GM12878 (cell line): Measurements from ENCODE around the gene RUFY4. TPM values are rescaled to one million over a fixed set of nuclear protein-coding genes. Genes with fewer than 3 reads are reported as not detected.

Experiments
- ATAC-seq: fragments of 200-7000 bp; cut with Tn5 transposase; 3 replicates; pipeline ENCODE4 v1.9.1; 2020; ENCODE audit warnings: mild to moderate bottlenecking, moderate library complexity
- BruUV-seq: library from RNA; stranded (reverse); fragments of 400-500 nt; replicated peaks from 2 replicates; lab custom pipeline; 2021; lab: Mats Ljungman, UMichigan
- CTCF ChIA-PET: fragments of 300-600 bp; sonication (Branson Sonifier 250); formaldehyde crosslinking; extraction: SDS; loops from one replicate; lab custom pipeline; 2021; ENCODE audit warnings: inconsistent platforms; lab: Yijun Ruan, JAX
- POLR2A ChIA-PET: fragments of 350-600 bp; formaldehyde crosslinking; extraction: SDS; loops from one replicate; lab custom pipeline; 2021; ENCODE audit warnings: inconsistent platforms; lab: Charles Lee
- RAD21 ChIA-PET: fragments of 300-600 bp; sonication (Branson Sonifier 250); formaldehyde crosslinking; loops from one replicate; lab custom pipeline; 2023; ENCODE audit warnings: antibody characterized with exemption; ENCODE audit not compliant: unreplicated experiment; lab: Charles Lee
- SMC1A ChIA-PET: fragments of 300-600 bp; sonication (Branson Sonifier 250); formaldehyde crosslinking; loops from one replicate; lab custom pipeline; 2023; ENCODE audit not compliant: unreplicated experiment, uncharacterized antibody; lab: Charles Lee
- DNase-seq: peaks from one replicate; pipeline ENCODE4 v3.0.0-alpha.2; 2011; ENCODE audit warnings: low read depth, low spot score
- FAIRE-seq: peaks from 3 replicates; lab custom pipeline; 2011; peaks lifted over from hg19 to GRCh38; lab: Jason Lieb, UNC
- H2AFZ ChIP-seq: 2 replicates; pipeline ENCODE4 v1.6.0; 2011; ENCODE audit warnings: low read depth, low read length, control low read depth; ENCODE audit not compliant: control insufficient read depth
- H3K27ac ChIP-seq: 2 replicates; pipeline ENCODE4 v1.5.1; 2011; ENCODE audit warnings: control low read depth; ENCODE audit not compliant: control insufficient read depth, insufficient read depth
- H3K27me3 ChIP-seq, 2 experiments: replicated peaks in 1 of 2; 2 replicates each; pipeline versions ENCODE4 v1.6.0 to v1.6.1; 2011; ENCODE audit warnings: low read length in 1 of 2; ENCODE audit not compliant: control insufficient read depth in 2 of 2, insufficient read depth in 2 of 2
- H3K36me3 ChIP-seq, 2 experiments: 2 replicates each; pipeline ENCODE4 v1.5.1; 2011; ENCODE audit warnings: low read length in 1 of 2; ENCODE audit not compliant: control insufficient read depth in 2 of 2, insufficient read depth in 2 of 2
- H3K4me1 ChIP-seq: 2 replicates; pipeline ENCODE4 v1.6.1; 2011; ENCODE audit warnings: mild to moderate bottlenecking, low read length, moderate library complexity, mixed read lengths; ENCODE audit not compliant: control insufficient read depth, insufficient read depth
- H3K4me2 ChIP-seq: 2 replicates; pipeline ENCODE4 v1.6.0; 2011; ENCODE audit warnings: control low read depth; ENCODE audit not compliant: control insufficient read depth, insufficient read depth
- H3K4me3 ChIP-seq: fragments of 200-600 bp; sonication (generic); 2 replicates; pipeline ENCODE4 v1.5.1; 2016
- H3K79me2 ChIP-seq: 2 replicates; pipeline ENCODE4 v1.6.0; 2011; ENCODE audit warnings: low read length; ENCODE audit not compliant: control insufficient read depth, insufficient read depth
- H3K9ac ChIP-seq: 2 replicates; pipeline ENCODE4 v1.8.0; 2011; ENCODE audit warnings: low read length, control low read depth, mixed read lengths; ENCODE audit not compliant: control insufficient read depth, insufficient read depth
- H3K9me3 ChIP-seq: replicated peaks from 3 replicates; pipeline ENCODE4 v1.5.1; 2011; ENCODE audit warnings: mild to moderate bottlenecking, low read length; ENCODE audit not compliant: control insufficient read depth, insufficient read depth
- H4K20me1 ChIP-seq: 2 replicates; pipeline ENCODE4 v1.6.0; 2011; ENCODE audit not compliant: control insufficient read depth, insufficient read depth
- ATF7 ChIP-seq: fragments of 450-650 bp; IDR thresholded peaks from 2 replicates; pipeline ENCODE4 v1.6.1; 2016; ENCODE audit warnings: low read depth, mild to moderate bottlenecking
- CHD1 ChIP-seq: IDR thresholded peaks from 2 replicates; pipeline ENCODE4 v1.6.1; 2012; ENCODE audit warnings: low read depth, low read length, improper control_type of control experiment
- CHD4 ChIP-seq: fragments of 200-600 bp; sonication (generic); IDR thresholded peaks from 2 replicates; pipeline ENCODE4 v1.6.1; 2016; ENCODE audit warnings: mild to moderate bottlenecking
- EP300 ChIP-seq, 2 experiments: fragments of 150-350 bp in 1 of 2; IDR thresholded peaks; 2 replicates each; pipeline ENCODE4 v1.6.1; 2011 to 2012; ENCODE audit warnings: low read depth in 2 of 2, low read length in 2 of 2, borderline replicate concordance in 1 of 2, improper control_type of control experiment in 1 of 2, inconsistent platforms in 1 of 2; ENCODE audit not compliant: control insufficient read depth in 1 of 2
- EZH2 ChIP-seq: IDR thresholded peaks from 2 replicates; pipeline ENCODE4 v1.6.1; 2012; ENCODE audit warnings: low read depth, mild to moderate bottlenecking, control low read depth, inconsistent platforms, low read length, borderline replicate concordance; ENCODE audit not compliant: control insufficient read depth
- GATAD2B ChIP-seq: fragments of 450-650 bp; conservative IDR thresholded peaks from 2 replicates; pipeline ENCODE4 v1.6.1; 2017; ENCODE audit warnings: low read depth, mild to moderate bottlenecking, moderate library complexity
- HDAC6 ChIP-seq: fragments of 200-600 bp; sonication (generic); IDR thresholded peaks from one replicate; pipeline ENCODE4 v1.8.0; 2017; ENCODE audit warnings: antibody characterized with exemption; ENCODE audit not compliant: unreplicated experiment
- IKZF1 ChIP-seq: fragments of 450-650 bp; conservative IDR thresholded peaks from 2 replicates; pipeline ENCODE4 v1.6.1; 2017; ENCODE audit warnings: antibody characterized with exemption, mild to moderate bottlenecking
- IKZF2 ChIP-seq, 2 experiments: fragments of 450-650 bp; IDR thresholded peaks; 2 replicates each; pipeline ENCODE4 v1.6.1; 2017; ENCODE audit warnings: mild to moderate bottlenecking in 2 of 2, moderate library complexity in 2 of 2
- KDM1A ChIP-seq: fragments of 200-600 bp; sonication (generic); IDR thresholded peaks from 2 replicates; pipeline ENCODE4 v1.6.1; 2016; ENCODE audit warnings: borderline replicate concordance
- MXI1 ChIP-seq: fragments of 150-350 bp; IDR thresholded peaks from 2 replicates; pipeline ENCODE4 v1.6.1; 2011; ENCODE audit warnings: low read depth, mild to moderate bottlenecking, inconsistent platforms, low read length, improper control_type of control experiment
- NKRF ChIP-seq: fragments of 450-650 bp; conservative IDR thresholded peaks from 2 replicates; pipeline ENCODE4 v1.6.1; 2017; ENCODE audit warnings: mild to moderate bottlenecking, moderate library complexity
- NRF1 ChIP-seq: conservative IDR thresholded peaks from 2 replicates; pipeline ENCODE4 v1.6.1; 2011; ENCODE audit warnings: mild to moderate bottlenecking, low read depth, low read length, improper control_type of control experiment
- PML ChIP-seq: IDR thresholded peaks from 2 replicates; pipeline ENCODE4 v1.6.1; 2012; ENCODE audit warnings: low read length, inconsistent platforms
- WGBS: methylation state at CpG from one replicate; pipeline ENCODE4 v1.1.6; 2016; ENCODE audit warnings: low lambda C conversion rate; ENCODE audit not compliant: insufficient replicate concordance, insufficient coverage; ENCODE audit errors: missing lambda C conversion rate; 5-methylcytosine and 5-hydroxymethylcytosine counted together
- in situ Hi-C: fragments of 300-500 bp; cut with MboI; formaldehyde crosslinking; loops from 9 replicates; pipeline ENCODE4 v1.14.3; 2018; ENCODE audit warnings: mixed read lengths
- intact Hi-C: fragments of 100-400 bp; cut with micrococcal nuclease; formaldehyde crosslinking; loops from one replicate; pipeline ENCODE4 v1.14.2; 2022; ENCODE audit not compliant: unreplicated experiment
- polyA plus RNA-seq, 11 experiments: library from polyadenylated mRNA; depleted of rRNA in 4 of 11; unstranded in 6 of 11; stranded (reverse) in 5 of 11; fragments of >200 nt; fragmentation: Nextera tagmentation in 4 of 11; fragmentation: Illumina TruSeq in 1 of 11; extraction: Ambion mirVana in 4 of 11; extraction: Trizol in 1 of 11; gene quantifications; 1 replicate in 1 of 11; 2 replicates in 10 of 11; pipeline versions ENCODE4 v1.2.1 to v1.2.3, GENCODE V29; 2011 to 2016; ENCODE audit warnings: inconsistent platforms in 2 of 11, missing spikeins in 2 of 11, low read depth in 1 of 11
- total RNA-seq, 4 experiments: library from RNA; depleted of rRNA in 3 of 4; stranded (reverse); fragments of >200 nt in 3 of 4; fragmentation: Illumina TruSeq in 1 of 4; extraction: Trizol in 1 of 4; gene quantifications; 2 replicates each; pipeline versions ENCODE4 v1.2.1 to v1.2.3, GENCODE V29; 2013 to 2021
- TF ChIP-seq, protein P1 (sequence below): fragments of 150-350 bp; IDR thresholded peaks from 2 replicates; pipeline ENCODE4 v1.6.1; 2014; ENCODE audit warnings: mild to moderate bottlenecking, low read depth, low read length

The RUFY4 gene
- total and polyA plus RNA-seq, 10 of the 15 experiments (the other 5 are each of a cell fraction or from before 2014, with no cell fraction given): 0.05 to 2.7 (median 0.90) TPM

DNA sequence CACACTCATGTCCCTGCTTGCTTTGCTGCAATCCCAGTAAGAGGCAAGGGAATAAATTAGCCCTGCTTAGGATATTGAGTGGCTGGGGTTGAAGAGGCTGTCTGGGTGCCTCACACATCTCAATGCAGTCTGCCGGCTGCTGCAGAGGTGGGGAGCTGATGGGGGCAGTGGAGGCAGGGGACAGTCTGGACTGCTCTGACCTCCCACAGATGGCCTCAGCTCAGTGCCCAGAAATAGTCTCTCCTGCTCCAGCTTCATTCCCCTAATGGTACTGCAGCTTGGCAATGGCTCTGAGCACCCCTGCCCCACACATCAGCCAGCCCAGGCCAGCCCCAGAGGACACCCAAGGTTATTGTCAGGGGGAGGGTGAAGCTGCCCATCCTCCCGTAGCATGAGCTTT is 44.7 kb upstream of the RUFY4 start:
- ChIA-PET POLR2A (no interaction called here), CTCF (interaction anchor here (1.1 kb wide), 1 partner anchor 9 kb away, joined by 3 read pairs; no protein-coding TSS in a partner anchor), SMC1A (no interaction called here), RAD21 (no interaction called here)
- intact Hi-C loops (no loop called here), in situ Hi-C loops (no loop called here)
- Histone ChIP-seq H3K9me3 (no peaks in the 10 kb centered on the region), H3K4me3 (no peak overlapping the region), H3K9ac (no peak overlapping the region), H3K27me3 (no peaks in the 10 kb centered on the region; a peak in 1 of 4 replicates), H3K4me2 (no peak overlapping the region), H4K20me1 (no peaks in the 10 kb centered on the region), H3K36me3 (no peaks in the 10 kb centered on the region), H3K27ac (no peak overlapping the region), H3K4me1 (no peaks in the 10 kb centered on the region), H2AFZ (no peak overlapping the region)
- WGBS: 13% methylated on average over 2 of the region's 2 CpGs
- DNase-seq: no peak
- no peak for FAIRE-seq
- BruUV-seq: no TSS peak
- no peak for ATAC-seq
- TF ChIP-seq GATAD2B (no peak), HDAC6 (no peak), IKZF1 (no peak), NRF1 (no peak), CHD4 (no peak), CHD1 (no peak), KDM1A (no peak), EP300 (IDR thresholded peaks at IDR 0.05; ENCODE audit: borderline replicate concordance in 1 of 2, control insufficient read depth in 1 of 2, low read depth in 2 of 2, low read length in 2 of 2) (no peak)
- TF ChIP-seq, all 136 proteins: peak for 0
- H3K79me2 ChIP-seq: no peaks in the 10 kb centered on the region

- H3K4me1 ChIP-seq: no peaks in the 10 kb centered on the region
- 42% methylated on average over 2 of the region's 2 CpGs for WGBS
- H4K20me1 ChIP-seq: no peaks in the 10 kb centered on the region
- H3K27me3 ChIP-seq: no peaks in the 10 kb centered on the region; a peak in 1 of 4 replicates
- DNase-seq: no peak
- SMC1A ChIA-PET: no interaction called here
- H2AFZ ChIP-seq: no peak overlapping the region
- H3K9me3 ChIP-seq: no peaks in the 10 kb centered on the region
- FAIRE-seq: no peak
- RAD21 ChIA-PET: no interaction called here
- in situ Hi-C loops: no loop called here
- CTCF ChIA-PET: interaction anchor here (1.1 kb wide), 1 partner anchor 9 kb away, joined by 3 read pairs; no protein-coding TSS in a partner anchor
- H3K4me3 ChIP-seq: no peak overlapping the region
- no peaks in the 10 kb centered on the region for H3K36me3 ChIP-seq
- intact Hi-C loops: no loop called here
- POLR2A ChIA-PET: no interaction called here
- H3K9ac ChIP-seq: no peak overlapping the region
- H3K79me2 ChIP-seq: no peaks in the 10 kb centered on the region
- no peak overlapping the region for H3K4me2 ChIP-seq
- no TSS peak for BruUV-seq
- no peak for ATAC-seq
- H3K27ac ChIP-seq: no peak overlapping the region
- no peak for TF ChIP-seq ATF7
- TF ChIP-seq NKRF: no peak
- no peak for TF ChIP-seq PML
- no peak for TF ChIP-seq MXI1
- no peak for TF ChIP-seq EZH2
- TF ChIP-seq, protein P1, sequence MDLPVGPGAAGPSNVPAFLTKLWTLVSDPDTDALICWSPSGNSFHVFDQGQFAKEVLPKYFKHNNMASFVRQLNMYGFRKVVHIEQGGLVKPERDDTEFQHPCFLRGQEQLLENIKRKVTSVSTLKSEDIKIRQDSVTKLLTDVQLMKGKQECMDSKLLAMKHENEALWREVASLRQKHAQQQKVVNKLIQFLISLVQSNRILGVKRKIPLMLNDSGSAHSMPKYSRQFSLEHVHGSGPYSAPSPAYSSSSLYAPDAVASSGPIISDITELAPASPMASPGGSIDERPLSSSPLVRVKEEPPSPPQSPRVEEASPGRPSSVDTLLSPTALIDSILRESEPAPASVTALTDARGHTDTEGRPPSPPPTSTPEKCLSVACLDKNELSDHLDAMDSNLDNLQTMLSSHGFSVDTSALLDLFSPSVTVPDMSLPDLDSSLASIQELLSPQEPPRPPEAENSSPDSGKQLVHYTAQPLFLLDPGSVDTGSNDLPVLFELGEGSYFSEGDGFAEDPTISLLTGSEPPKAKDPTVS: no peak
- no peak for TF ChIP-seq IKZF2 (IDR thresholded peaks at IDR 0.05)
These were observed 44.2 kb upstream of the RUFY4 start for GRCh38 chr2:218024871-218025270.
